OCI-LY7 (cell line): ENCODE measurements around the gene PGAP1. TPM values are rescaled to one million over a fixed set of nuclear protein-coding genes. Genes with fewer than 3 reads are reported as not detected.

Source experiments
- BruUV-seq: library from RNA; stranded (reverse); fragments of 400-500 nt; replicated peaks from 2 replicates; lab custom pipeline; 2021; lab: Mats Ljungman, UMichigan
- CTCF ChIA-PET: fragments of 300-600 bp; sonication (Branson Sonifier 250); formaldehyde crosslinking; loops from one replicate; lab custom pipeline; 2022; ENCODE audit warnings: antibody characterized with exemption; ENCODE audit not compliant: unreplicated experiment; lab: Charles Lee
- POLR2A ChIA-PET: fragments of 300-600 bp; sonication (Branson Sonifier 250); formaldehyde crosslinking; loops from one replicate; lab custom pipeline; 2022; ENCODE audit warnings: antibody characterized with exemption; lab: Charles Lee
- DNase-seq: peaks from one replicate; pipeline ENCODE4 v3.0.0-alpha.2; 2015; ENCODE audit warnings: low spot score
- H2AFZ ChIP-seq: fragments of 200-600 bp; sonication (generic), shearing (Covaris generic); 2 replicates; pipeline ENCODE4 v1.6.1; 2014; ENCODE audit warnings: mild to moderate bottlenecking, antibody characterized with exemption, low read length, moderate library complexity
- H3K27ac ChIP-seq: fragments of 200-600 bp; sonication (generic); 2 replicates; pipeline ENCODE4 v1.5.1; 2014; ENCODE audit warnings: mixed run types, low read depth, mild to moderate bottlenecking, moderate library complexity, low read length, inconsistent platforms; ENCODE audit not compliant: poor library complexity, severe bottlenecking
- H3K36me3 ChIP-seq: fragments of 200-600 bp; sonication (generic); 2 replicates; pipeline ENCODE4 v1.6.1; 2014; ENCODE audit warnings: mild to moderate bottlenecking, antibody characterized with exemption, low read length, moderate library complexity, mixed read lengths; ENCODE audit not compliant: insufficient read depth
- H3K4me1 ChIP-seq: fragments of 200-600 bp; sonication (generic); 2 replicates; pipeline ENCODE4 v1.5.1; 2014; ENCODE audit warnings: mild to moderate bottlenecking, low read length; ENCODE audit not compliant: insufficient read depth, poor library complexity, severe bottlenecking
- H3K4me2 ChIP-seq: fragments of 200-600 bp; sonication (generic); 2 replicates; pipeline ENCODE4 v1.6.1; 2014; ENCODE audit warnings: mild to moderate bottlenecking, low read length
- H3K4me3 ChIP-seq: fragments of 200-600 bp; sonication (generic); 2 replicates; pipeline ENCODE4 v1.5.1; 2014; ENCODE audit warnings: mild to moderate bottlenecking, low read depth, low read length; ENCODE audit not compliant: poor library complexity, severe bottlenecking
- H3K79me2 ChIP-seq: fragments of 200-600 bp; sonication (generic); 2 replicates; pipeline ENCODE4 v1.6.1; 2016; ENCODE audit warnings: low read depth, mild to moderate bottlenecking, low read length, moderate library complexity, mixed read lengths; ENCODE audit not compliant: insufficient read depth
- H3K9me2 ChIP-seq: fragments of 200-600 bp; sonication (generic); 2 replicates; pipeline ENCODE4 v1.6.1; 2016; ENCODE audit warnings: mild to moderate bottlenecking, low read length, mixed read lengths; ENCODE audit not compliant: insufficient read depth
- H3K9me3 ChIP-seq: fragments of 200-600 bp; sonication (generic); 2 replicates; pipeline ENCODE4 v1.6.1; 2014; ENCODE audit warnings: mild to moderate bottlenecking, mixed run types, low read length, mixed read lengths
- H4K20me1 ChIP-seq: fragments of 200-600 bp; sonication (generic); 2 replicates; pipeline ENCODE4 v1.6.1; 2014; ENCODE audit warnings: mild to moderate bottlenecking, antibody characterized with exemption, low read length, moderate library complexity, mixed read lengths; ENCODE audit not compliant: insufficient read depth
- EZH2phosphoT487 ChIP-seq: fragments of 200-600 bp; sonication (generic); IDR thresholded peaks from 2 replicates; pipeline ENCODE4 v1.6.1; 2018; ENCODE audit warnings: low read depth, borderline replicate concordance, mild to moderate bottlenecking, mixed run types, antibody characterized with exemption, low read length, moderate library complexity, mixed read lengths
- intact Hi-C: fragments of 100-400 bp; cut with micrococcal nuclease; formaldehyde crosslinking; loops from one replicate; pipeline ENCODE4 v1.10.0; 2022; ENCODE audit not compliant: unreplicated experiment
- total RNA-seq, 2 experiments: library from RNA; depleted of rRNA in 1 of 2; stranded (reverse); fragments of >200 nt in 1 of 2; shearing (Covaris generic) in 1 of 2; gene quantifications; 2 replicates each; pipeline ENCODE4 v1.2.3, GENCODE V29; 2014 to 2022
- TF ChIP-seq, protein P1 (sequence below): fragments of 200-600 bp; sonication (generic); conservative IDR thresholded peaks from 2 replicates; pipeline ENCODE4 v1.5.1; 2014; ENCODE audit warnings: mild to moderate bottlenecking, antibody characterized with exemption, low read length, moderate library complexity, mixed read lengths

PGAP1 gene
- total RNA-seq, 2 experiments from 2014 or later: 0.54 to 1.9 TPM

DNA sequence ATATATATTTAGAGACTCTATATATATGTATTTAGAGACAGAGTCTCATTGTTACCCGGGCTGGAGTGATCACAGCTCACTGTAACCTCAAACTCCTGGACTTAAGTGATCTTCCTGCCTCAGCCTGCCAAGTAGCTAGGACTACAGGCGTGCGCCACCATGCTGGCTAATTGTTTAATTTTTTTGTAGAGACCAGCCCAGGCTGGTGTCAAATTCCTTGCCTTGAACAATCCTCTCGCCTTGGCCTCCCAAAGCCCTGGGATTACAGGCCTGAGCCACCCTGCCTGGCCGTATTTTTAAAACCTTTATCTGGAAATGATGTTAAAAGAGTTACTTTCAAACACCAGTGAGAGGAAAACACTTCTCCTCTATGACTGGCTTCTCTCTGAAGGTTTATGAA is 30.9 kb upstream of the PGAP1 start:
- no peak overlapping the region for H3K4me3 ChIP-seq
- TF ChIP-seq EZH2phosphoT487: no peak
- TF ChIP-seq, protein P1, sequence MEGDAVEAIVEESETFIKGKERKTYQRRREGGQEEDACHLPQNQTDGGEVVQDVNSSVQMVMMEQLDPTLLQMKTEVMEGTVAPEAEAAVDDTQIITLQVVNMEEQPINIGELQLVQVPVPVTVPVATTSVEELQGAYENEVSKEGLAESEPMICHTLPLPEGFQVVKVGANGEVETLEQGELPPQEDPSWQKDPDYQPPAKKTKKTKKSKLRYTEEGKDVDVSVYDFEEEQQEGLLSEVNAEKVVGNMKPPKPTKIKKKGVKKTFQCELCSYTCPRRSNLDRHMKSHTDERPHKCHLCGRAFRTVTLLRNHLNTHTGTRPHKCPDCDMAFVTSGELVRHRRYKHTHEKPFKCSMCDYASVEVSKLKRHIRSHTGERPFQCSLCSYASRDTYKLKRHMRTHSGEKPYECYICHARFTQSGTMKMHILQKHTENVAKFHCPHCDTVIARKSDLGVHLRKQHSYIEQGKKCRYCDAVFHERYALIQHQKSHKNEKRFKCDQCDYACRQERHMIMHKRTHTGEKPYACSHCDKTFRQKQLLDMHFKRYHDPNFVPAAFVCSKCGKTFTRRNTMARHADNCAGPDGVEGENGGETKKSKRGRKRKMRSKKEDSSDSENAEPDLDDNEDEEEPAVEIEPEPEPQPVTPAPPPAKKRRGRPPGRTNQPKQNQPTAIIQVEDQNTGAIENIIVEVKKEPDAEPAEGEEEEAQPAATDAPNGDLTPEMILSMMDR: no peak
- H3K4me2 ChIP-seq: no peak overlapping the region
- no peak overlapping the region for H3K27ac ChIP-seq
- H3K4me1 ChIP-seq: no peaks in the 10 kb centered on the region
- H3K9me3 ChIP-seq: no peaks in the 10 kb centered on the region
- intact Hi-C loops: no loop called here
- H3K36me3 ChIP-seq: no peaks in the 10 kb centered on the region
- H2AFZ ChIP-seq: no peak overlapping the region
- DNase-seq: no peak
- ChIA-PET CTCF (no interaction called here), POLR2A (interaction anchor here (0.9 to 1.0 kb wide), 2 partner anchors 22 to 26 kb away, joined by 3 to 5 read pairs; no protein-coding TSS in a partner anchor)
- no TSS peak for BruUV-seq
- no peaks in the 10 kb centered on the region for H4K20me1 ChIP-seq
- no peaks in the 10 kb centered on the region for H3K79me2 ChIP-seq
- no peaks in the 10 kb centered on the region for H3K9me2 ChIP-seq

DNA sequence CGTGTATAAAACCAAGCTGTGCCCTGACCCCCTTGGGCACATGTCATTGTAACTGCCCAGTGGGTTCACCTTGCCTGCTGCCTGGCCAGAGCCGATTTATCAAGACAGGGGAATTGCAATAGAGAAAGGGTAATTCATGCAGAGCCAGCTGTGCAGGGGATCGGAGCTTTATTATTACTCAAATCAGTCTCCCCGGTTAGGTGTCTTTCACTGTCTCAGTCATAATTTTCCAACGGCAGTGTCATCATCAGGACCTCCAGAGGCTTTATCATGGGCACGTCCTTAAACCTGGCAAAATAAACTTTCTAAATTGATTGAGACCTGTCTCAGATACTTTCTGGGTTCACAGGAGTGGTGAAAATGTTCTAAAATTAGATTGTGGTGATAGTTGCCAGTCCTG is 29.6 kb upstream of the PGAP1 start:
- H3K4me3 ChIP-seq: no peak overlapping the region
- POLR2A ChIA-PET: interaction anchor here (0.5 to 1.6 kb wide), 5 partner anchors 8 to 845 kb away, joined by 3 to 5 read pairs (median 3); no protein-coding TSS in a partner anchor
- no peak for DNase-seq
- intact Hi-C loops: no loop called here
- no peak overlapping the region for H2AFZ ChIP-seq
- no peaks in the 10 kb centered on the region for H3K9me2 ChIP-seq
- H3K4me1 ChIP-seq: no peaks in the 10 kb centered on the region
- H3K9me3 ChIP-seq: no peaks in the 10 kb centered on the region
- no TSS peak for BruUV-seq
- H3K79me2 ChIP-seq: no peaks in the 10 kb centered on the region
- no peak for TF ChIP-seq EZH2phosphoT487
- CTCF ChIA-PET: no interaction called here
- no peaks in the 10 kb centered on the region for H3K36me3 ChIP-seq
- H3K4me2 ChIP-seq: no peak overlapping the region
- H3K27ac ChIP-seq: no peak overlapping the region
- H4K20me1 ChIP-seq: no peaks in the 10 kb centered on the region

DNA sequence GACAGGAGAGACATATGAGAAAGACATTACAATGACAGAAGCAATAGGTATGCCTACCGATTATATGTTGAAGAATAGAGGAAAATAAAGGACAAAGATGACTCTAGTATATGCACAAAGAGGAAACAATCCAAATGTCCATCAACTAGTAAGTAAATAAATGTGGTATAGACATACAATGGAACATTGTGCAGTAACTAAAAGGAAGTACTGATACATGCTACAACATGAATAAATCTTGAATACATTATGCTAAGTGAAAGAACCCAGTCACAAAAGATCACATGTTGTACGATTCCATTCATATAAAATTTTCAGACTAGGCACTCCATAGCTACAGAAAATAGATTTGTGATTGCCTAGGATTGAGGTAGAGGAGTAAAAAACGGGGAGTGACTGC is 28.5 kb upstream of the PGAP1 start:
- H3K9me3 ChIP-seq: no peaks in the 10 kb centered on the region
- intact Hi-C loops: no loop called here
- no peak for DNase-seq
- no peak overlapping the region for H2AFZ ChIP-seq
- no peaks in the 10 kb centered on the region for H3K4me1 ChIP-seq
- ChIA-PET CTCF (interaction anchor here (1.1 kb wide), 1 partner anchor 12 kb away, joined by 3 read pairs; no protein-coding TSS in a partner anchor), POLR2A (interaction anchor here (0.6 to 1.3 kb wide), 7 partner anchors 9 to 1621 kb away, joined by 3 to 5 read pairs (median 3); no protein-coding TSS in a partner anchor)
- no peaks in the 10 kb centered on the region for H3K9me2 ChIP-seq
- H4K20me1 ChIP-seq: no peaks in the 10 kb centered on the region
- H3K4me3 ChIP-seq: no peak overlapping the region
- no peak overlapping the region for H3K4me2 ChIP-seq
- no TSS peak for BruUV-seq
- H3K27ac ChIP-seq: no peak overlapping the region
- TF ChIP-seq, protein P1: no peak
- TF ChIP-seq EZH2phosphoT487: no peak
- H3K79me2 ChIP-seq: no peaks in the 10 kb centered on the region
- H3K36me3 ChIP-seq: no peaks in the 10 kb centered on the region
